Measurements from ENCODE around the gene SH2B2. TPM values are rescaled to one million over a fixed set of nuclear protein-coding genes. Genes with fewer than 3 reads are reported as not detected.

The SH2B2 gene
- total and polyA plus RNA-seq, 2 experiments from 2014 or later = 13.1 to 17.4 TPM

- peak in 1 of 2 donors; percentile 7 for DNase-seq (ENCODE audit: low read depth in 1 of 2, low spot score in 1 of 2)
- no peaks in the 10 kb centered on the region for H3K27me3 ChIP-seq
- H3K27ac ChIP-seq = no peak overlapping the region
- no peak overlapping the region for H3K4me3 ChIP-seq
- no peaks in the 10 kb centered on the region for H3K36me3 ChIP-seq
- H3K4me1 ChIP-seq (ENCODE audit: low read depth) = no peaks in the 10 kb centered on the region
- no peaks in the 10 kb centered on the region for H3K9me3 ChIP-seq (ENCODE audit: low read depth)
- TF ChIP-seq CTCF (IDR thresholded peaks at IDR 0.05; ENCODE audit: low read depth, low read length) = no peak
These were observed 27.9 kb upstream of the SH2B2 start for GRCh38 chr7:102258749-102259107.

GRCh38 chr7:102260856-102261255 lies 25.8 kb upstream of the SH2B2 start:
- Histone ChIP-seq H3K36me3 (no peaks in the 10 kb centered on the region), H3K4me1 (ENCODE audit: low read depth) (no peaks in the 10 kb centered on the region), H3K9me3 (ENCODE audit: low read depth) (no peaks in the 10 kb centered on the region), H3K27ac (no peak overlapping the region), H3K27me3 (no peaks in the 10 kb centered on the region), H3K4me3 (no peak overlapping the region)
- DNase-seq (ENCODE audit: low read depth in 1 of 2, low spot score in 1 of 2) = peak; percentile 74 to 75
- TF ChIP-seq CTCF (IDR thresholded peaks at IDR 0.05; ENCODE audit: low read depth, low read length) = no peak

GRCh38 chr7:102261451-102261850 lies 25.2 kb upstream of the SH2B2 start:
- Histone ChIP-seq H3K36me3 (no peaks in the 10 kb centered on the region), H3K9me3 (ENCODE audit: low read depth) (no peaks in the 10 kb centered on the region), H3K27ac (no peak overlapping the region), H3K4me3 (no peak overlapping the region), H3K4me1 (ENCODE audit: low read depth) (no peaks in the 10 kb centered on the region), H3K27me3 (no peaks in the 10 kb centered on the region)
- no peak for TF ChIP-seq CTCF (IDR thresholded peaks at IDR 0.05; ENCODE audit: low read depth, low read length)
- DNase-seq (ENCODE audit: low read depth in 1 of 2, low spot score in 1 of 2) = no peak

- Histone ChIP-seq H3K4me1 (ENCODE audit: low read depth) (no peaks in the 10 kb centered on the region), H3K4me3 (no peak overlapping the region), H3K36me3 (no peaks in the 10 kb centered on the region), H3K9me3 (ENCODE audit: low read depth) (no peaks in the 10 kb centered on the region), H3K27me3 (no peaks in the 10 kb centered on the region), H3K27ac (no peak overlapping the region)
- no peak for DNase-seq (ENCODE audit: low read depth in 1 of 2, low spot score in 1 of 2)
- no peak for TF ChIP-seq CTCF (IDR thresholded peaks at IDR 0.05; ENCODE audit: low read depth, low read length)
These were observed 24.1 kb upstream of the SH2B2 start for GRCh38 chr7:102262546-102262945.

GRCh38 chr7:102264367-102264891 lies 22.2 kb upstream of the SH2B2 start:
- TF ChIP-seq CTCF (IDR thresholded peaks at IDR 0.05; ENCODE audit: low read depth, low read length) = no peak
- Histone ChIP-seq H3K36me3 (no peaks in the 10 kb centered on the region), H3K27ac (no peak overlapping the region)

GRCh38 chr7:102266541-102266940 lies 20.1 kb upstream of the SH2B2 start:
- Histone ChIP-seq H3K4me3 (no peak overlapping the region), H3K36me3 (no peaks in the 10 kb centered on the region), H3K27me3 (no peaks in the 10 kb centered on the region), H3K4me1 (ENCODE audit: low read depth) (no peaks in the 10 kb centered on the region), H3K27ac (no peak overlapping the region), H3K9me3 (ENCODE audit: low read depth) (no peaks in the 10 kb centered on the region)
- no peak for DNase-seq (ENCODE audit: low read depth in 1 of 2, low spot score in 1 of 2)
- no peak for TF ChIP-seq CTCF (IDR thresholded peaks at IDR 0.05; ENCODE audit: low read depth, low read length)

More at GRCh38 chr7:102264367-102264891, 22.2 kb upstream of the SH2B2 start:
- Histone ChIP-seq H3K4me1 (ENCODE audit: low read depth) (no peaks in the 10 kb centered on the region), H3K27me3 (no peaks in the 10 kb centered on the region), H3K4me3 (no peak overlapping the region), H3K9me3 (ENCODE audit: low read depth) (no peaks in the 10 kb centered on the region)
- DNase-seq (ENCODE audit: low read depth in 1 of 2, low spot score in 1 of 2) = peak in 1 of 2 donors; percentile 37
